GM10248 (cell line): ENCODE data around the gene LRRC28.
A peak's percentile ranks its signal among the peaks of the same experiment; 100 is the strongest.

Experiments
- CTCF ChIA-PET: fragments of 300-600 bp; sonication (Branson Sonifier 250); formaldehyde crosslinking; extraction: SDS; loops from one replicate; lab custom pipeline; 2021; ENCODE audit warnings: antibody characterized with exemption; lab: Yijun Ruan, JAX
- POLR2A ChIA-PET: fragments of 350-650 bp; sonication (Branson Sonifier 250); formaldehyde crosslinking; extraction: SDS; loops from one replicate; lab custom pipeline; 2020; ENCODE audit warnings: antibody characterized with exemption; lab: Yijun Ruan, JAX
- DNase-seq: peaks from one replicate; pipeline ENCODE4 v3.0.0; 2012; ENCODE audit errors: extremely low spot score
- TF ChIP-seq, protein P1 (sequence below): IDR thresholded peaks from 2 replicates; pipeline ENCODE4 v1.5.1; 2012; ENCODE audit warnings: mild to moderate bottlenecking, low read depth; ENCODE audit errors: extremely low read depth, missing control alignments, control extremely low read depth

Gene LRRC28

DNA sequence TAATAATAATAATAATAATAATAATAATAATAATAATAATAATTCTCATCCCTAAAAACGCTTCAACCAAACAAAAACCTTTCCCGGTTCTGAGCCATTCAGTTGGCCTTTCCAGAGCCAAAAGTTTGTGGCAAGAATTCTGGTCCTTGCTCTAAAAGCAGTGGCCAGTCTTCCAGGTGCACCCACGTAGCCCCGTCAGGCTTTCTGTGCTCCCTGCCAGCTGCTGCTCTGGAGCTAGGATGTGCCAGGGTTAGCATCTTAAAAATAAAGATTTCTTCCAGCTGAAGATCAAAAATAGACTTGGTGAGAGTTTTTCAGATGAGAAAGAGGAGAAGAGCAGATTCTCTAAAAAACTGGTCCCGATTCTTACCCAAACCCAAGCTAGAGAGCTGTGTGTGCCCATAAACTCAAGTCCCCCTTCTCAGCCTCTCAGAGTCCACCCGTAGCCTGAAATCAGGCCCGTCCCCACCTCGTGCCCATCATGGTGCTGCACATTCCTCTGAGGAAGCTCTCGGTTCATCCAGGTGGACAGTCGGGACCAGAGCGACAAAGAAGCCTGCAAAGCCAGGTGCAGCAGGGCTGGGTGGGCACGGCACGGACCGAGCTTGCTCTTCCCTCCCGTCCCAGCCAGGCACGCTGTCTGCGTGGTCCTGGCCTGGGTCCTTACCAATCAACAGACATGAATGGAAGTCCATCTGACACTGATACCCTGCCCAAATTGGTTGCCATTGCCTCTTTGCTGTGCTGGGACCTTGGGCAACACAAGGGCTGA is 155.6 kb downstream of the LRRC28 start:
- TF ChIP-seq, protein P1, sequence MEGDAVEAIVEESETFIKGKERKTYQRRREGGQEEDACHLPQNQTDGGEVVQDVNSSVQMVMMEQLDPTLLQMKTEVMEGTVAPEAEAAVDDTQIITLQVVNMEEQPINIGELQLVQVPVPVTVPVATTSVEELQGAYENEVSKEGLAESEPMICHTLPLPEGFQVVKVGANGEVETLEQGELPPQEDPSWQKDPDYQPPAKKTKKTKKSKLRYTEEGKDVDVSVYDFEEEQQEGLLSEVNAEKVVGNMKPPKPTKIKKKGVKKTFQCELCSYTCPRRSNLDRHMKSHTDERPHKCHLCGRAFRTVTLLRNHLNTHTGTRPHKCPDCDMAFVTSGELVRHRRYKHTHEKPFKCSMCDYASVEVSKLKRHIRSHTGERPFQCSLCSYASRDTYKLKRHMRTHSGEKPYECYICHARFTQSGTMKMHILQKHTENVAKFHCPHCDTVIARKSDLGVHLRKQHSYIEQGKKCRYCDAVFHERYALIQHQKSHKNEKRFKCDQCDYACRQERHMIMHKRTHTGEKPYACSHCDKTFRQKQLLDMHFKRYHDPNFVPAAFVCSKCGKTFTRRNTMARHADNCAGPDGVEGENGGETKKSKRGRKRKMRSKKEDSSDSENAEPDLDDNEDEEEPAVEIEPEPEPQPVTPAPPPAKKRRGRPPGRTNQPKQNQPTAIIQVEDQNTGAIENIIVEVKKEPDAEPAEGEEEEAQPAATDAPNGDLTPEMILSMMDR = no peak
- POLR2A ChIA-PET = no interaction called here
- no peak for DNase-seq
- CTCF ChIA-PET = interaction anchor here (0.8 to 2.8 kb wide), 6 partner anchors 8 to 297 kb away, joined by 3 to 16 read pairs (median 4); no protein-coding TSS in a partner anchor

DNA sequence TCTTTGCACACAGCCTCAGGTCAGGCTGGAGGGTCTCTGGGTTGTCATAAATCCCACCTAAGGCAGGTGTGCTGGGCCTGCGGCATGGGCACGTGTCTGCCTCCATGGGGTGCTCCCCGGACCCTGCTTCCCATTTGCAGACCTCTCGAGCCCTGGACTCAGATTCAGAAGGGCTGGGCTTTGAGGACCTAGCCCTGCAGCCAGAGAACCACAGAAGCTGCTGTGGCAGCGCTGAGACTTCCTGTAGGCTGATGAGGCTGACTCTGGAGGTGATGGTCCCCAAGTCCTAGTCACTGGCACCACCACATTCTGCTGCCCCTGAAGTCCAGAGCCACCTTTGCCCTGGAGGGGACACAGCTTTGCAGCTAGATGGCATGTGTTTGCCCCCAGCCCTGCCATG is 156.4 kb downstream of the LRRC28 start:
- CTCF ChIA-PET = interaction anchor here (1.0 to 2.8 kb wide), 3 partner anchors 18 to 297 kb away, joined by 3 to 16 read pairs (median 5); no protein-coding TSS in a partner anchor
- no peak for DNase-seq
- POLR2A ChIA-PET = no interaction called here

DNA sequence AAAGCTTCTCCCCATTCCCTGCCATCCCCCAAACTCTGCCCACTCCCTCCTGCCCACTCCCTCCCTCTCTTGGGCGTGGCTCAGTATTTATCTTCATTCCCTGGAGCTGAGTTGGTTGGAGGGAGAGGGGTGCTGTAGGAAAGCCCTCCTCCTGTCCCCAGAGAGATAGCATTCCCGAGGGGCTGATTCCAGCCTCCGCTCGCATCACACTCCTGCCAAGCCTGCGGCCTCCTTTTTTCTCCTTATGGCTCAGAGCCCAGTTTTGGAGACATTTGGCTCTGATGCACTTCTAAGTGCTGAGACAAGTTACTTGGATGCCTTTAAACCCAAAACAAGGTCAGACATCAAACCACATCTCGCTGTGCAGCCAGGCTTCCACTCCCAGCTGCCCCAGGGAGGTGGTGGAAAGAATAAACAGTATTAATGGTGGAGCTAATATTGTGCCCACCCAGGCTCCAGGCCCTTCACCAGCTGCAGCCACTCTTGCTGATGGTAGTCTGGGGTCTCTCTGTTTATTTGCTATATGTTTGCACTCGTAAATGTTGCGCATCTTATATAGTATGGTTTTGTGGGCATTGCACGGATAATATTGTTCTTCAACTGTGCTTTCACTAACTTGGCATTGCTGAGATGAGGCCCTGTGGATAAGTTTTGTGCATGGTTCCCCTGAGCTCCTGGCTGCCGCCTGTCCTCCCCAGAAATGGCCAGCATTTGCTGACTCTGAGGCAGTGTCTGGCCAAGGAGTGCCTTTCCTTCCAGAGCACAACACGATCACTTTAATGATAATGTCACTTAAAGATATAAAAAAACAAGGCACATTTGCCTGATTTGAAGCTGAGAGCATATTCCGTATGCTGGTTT is 157.2 kb downstream of the LRRC28 start:
- peak; percentile 5 for DNase-seq
- TF ChIP-seq, protein P1 = no peak
- ChIA-PET CTCF (interaction anchor here (1.1 to 2.8 kb wide), 7 partner anchors 18 to 296 kb away, joined by 3 to 16 read pairs (median 3); no protein-coding TSS in a partner anchor), POLR2A (no interaction called here)

More for the DNA sequence above, 156.4 kb downstream of the LRRC28 start:
- TF ChIP-seq, protein P1 = no peak

DNA sequence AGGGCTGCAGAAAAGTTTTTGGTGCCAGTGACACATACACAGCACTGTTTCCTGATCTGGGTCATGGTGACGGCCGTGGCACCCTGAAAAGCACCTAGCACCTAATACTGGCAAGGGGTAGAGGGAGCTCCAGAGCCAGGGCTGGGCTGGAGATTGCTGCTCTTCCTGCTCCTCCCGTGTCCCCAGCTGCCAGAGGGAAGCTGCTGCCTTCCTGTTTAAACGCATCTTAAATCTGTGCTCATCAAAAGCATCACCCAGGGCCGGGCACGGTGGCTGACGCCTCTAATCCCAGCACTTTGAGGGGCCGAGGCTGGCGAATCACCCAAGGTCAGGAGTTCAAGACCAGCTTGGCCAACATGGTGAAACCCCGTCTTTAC is 157.8 kb downstream of the LRRC28 start:
- TF ChIP-seq, protein P1 = peak; percentile 36
- CTCF ChIA-PET = interaction anchor here (0.9 to 2.8 kb wide), 8 partner anchors 19 to 295 kb away, joined by 3 to 16 read pairs (median 3); no protein-coding TSS in a partner anchor
- POLR2A ChIA-PET = no interaction called here
- peak; percentile 65 for DNase-seq

DNA sequence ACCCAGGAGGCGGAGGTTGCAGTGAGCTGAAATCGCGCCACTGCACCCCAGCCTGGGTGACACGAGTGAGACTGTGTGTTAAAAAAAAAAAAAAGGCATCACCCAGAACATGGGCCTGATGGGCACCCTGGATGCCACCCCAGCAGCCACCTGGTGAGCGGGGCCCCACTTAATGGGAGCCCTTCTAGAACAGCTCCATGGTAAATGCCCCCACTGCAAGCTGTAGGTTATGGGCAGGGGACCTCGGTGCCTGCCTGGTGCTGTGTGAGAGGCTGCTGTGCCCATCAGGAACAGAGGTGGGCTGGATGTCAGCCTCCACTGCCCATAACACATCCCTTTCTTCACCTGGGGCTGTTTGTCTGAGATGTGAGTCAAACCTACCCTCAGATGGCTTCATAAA is 158.3 kb downstream of the LRRC28 start:
- ChIA-PET CTCF (interaction anchor here (0.9 to 2.8 kb wide), 7 partner anchors 19 to 295 kb away, joined by 3 to 16 read pairs (median 3); no protein-coding TSS in a partner anchor), POLR2A (no interaction called here)
- peak; percentile 13 for DNase-seq
- TF ChIP-seq, protein P1 = no peak

DNA sequence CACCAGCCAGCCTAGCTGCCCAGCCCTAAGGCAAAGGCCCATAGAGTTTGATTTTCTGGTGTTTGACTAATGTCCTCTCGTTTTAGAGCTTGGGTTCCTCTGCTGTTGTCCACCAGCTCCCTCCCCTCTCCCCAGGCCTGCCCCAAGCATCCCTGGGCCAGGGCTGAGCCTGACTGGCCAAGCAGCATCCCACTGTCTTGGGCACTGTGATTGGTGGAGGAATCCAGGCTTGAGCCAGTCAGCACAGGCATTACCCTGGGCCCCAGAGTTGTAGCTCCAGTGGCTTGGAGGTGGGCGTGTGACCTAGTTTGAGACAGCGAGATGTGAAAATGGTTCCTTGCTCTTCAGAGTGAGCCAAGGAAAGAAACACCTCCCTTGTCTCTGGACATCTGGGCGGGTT is 159.2 kb downstream of the LRRC28 start:
- peak; percentile 18 for DNase-seq
- TF ChIP-seq, protein P1 = no peak
- ChIA-PET POLR2A (no interaction called here), CTCF (interaction anchor here (0.7 to 1.4 kb wide), 4 partner anchors 19 to 294 kb away, joined by 3 read pairs; no protein-coding TSS in a partner anchor)
